ENCODE data around the gene COL12A1.

COL12A1 gene

GRCh38 chr6:75215291-75215690 lies 9.4 kb upstream of the COL12A1 start:
- ChIA-PET POLR2A (no interaction called here), CTCF (interaction anchor here (1.2 to 1.8 kb wide), 2 partner anchors 806 to 1366 kb away, joined by 3 to 5 read pairs; no protein-coding TSS in a partner anchor)
- no peak for TF ChIP-seq CTCF (IDR thresholded peaks at IDR 0.05; ENCODE audit: control extremely low read depth, extremely low read depth, low read depth, missing control alignments)
- DNase-seq (ENCODE audit: extremely low spot score), result no peak

GRCh38 chr6:75213732-75214131 lies 7.9 kb upstream of the COL12A1 start:
- CTCF ChIA-PET, result interaction anchor here (0.8 to 1.0 kb wide), 2 partner anchors 153 to 1475 kb away, joined by 3 read pairs; no protein-coding TSS in a partner anchor
- no peak for DNase-seq (ENCODE audit: extremely low spot score)
- peak; percentile 5 for TF ChIP-seq CTCF (IDR thresholded peaks at IDR 0.05; ENCODE audit: control extremely low read depth, extremely low read depth, low read depth, missing control alignments)
- POLR2A ChIA-PET, result no interaction called here

GRCh38 chr6:75213112-75213511 lies 7.3 kb upstream of the COL12A1 start:
- TF ChIP-seq CTCF (IDR thresholded peaks at IDR 0.05; ENCODE audit: control extremely low read depth, extremely low read depth, low read depth, missing control alignments), result no peak
- CTCF ChIA-PET, result interaction anchor here (0.8 to 1.0 kb wide), 2 partner anchors 152 to 1474 kb away, joined by 3 read pairs; no protein-coding TSS in a partner anchor
- POLR2A ChIA-PET, result no interaction called here
- DNase-seq (ENCODE audit: extremely low spot score), result no peak

DNA sequence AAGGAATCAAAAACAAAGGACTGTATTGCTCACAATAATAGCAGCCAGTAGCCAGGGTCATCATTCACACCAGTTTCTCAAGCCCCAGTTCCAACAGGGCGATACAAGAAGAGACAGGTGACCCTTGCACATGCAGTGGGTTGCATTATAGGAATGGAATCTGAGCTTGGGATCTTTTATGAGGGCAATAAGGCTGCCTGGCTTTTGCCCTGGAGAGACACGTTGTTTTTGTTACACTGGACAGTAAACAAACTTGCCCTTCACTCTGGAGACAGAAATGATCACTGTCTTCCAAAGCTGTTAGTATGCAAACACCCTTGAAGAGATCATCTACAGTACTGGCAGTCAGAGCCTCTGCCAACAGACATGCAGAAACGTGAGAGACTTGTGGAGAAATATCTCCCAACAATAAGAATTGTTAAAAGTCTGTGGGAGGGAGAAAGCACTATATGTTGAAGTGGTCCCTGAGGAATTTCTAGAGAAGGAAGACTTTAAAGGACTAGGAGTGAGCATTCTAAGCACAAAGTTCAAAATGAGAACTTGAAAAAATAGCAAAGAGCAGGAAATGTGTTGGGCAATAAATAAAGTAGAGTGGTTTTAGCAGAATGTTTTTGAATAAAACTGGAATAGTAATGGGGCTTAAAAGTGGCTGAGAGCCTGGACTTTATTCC lies 6.2 kb upstream of the COL12A1 start:
- ChIA-PET POLR2A (no interaction called here), CTCF (interaction anchor here (0.8 to 6.6 kb wide), 25 partner anchors 9 to 1559 kb away, joined by 3 to 89 read pairs (median 4); no protein-coding TSS in a partner anchor)
- no peak for DNase-seq (ENCODE audit: extremely low spot score)
- no peak for TF ChIP-seq CTCF (IDR thresholded peaks at IDR 0.05; ENCODE audit: control extremely low read depth, extremely low read depth, low read depth, missing control alignments)

- peak; percentile 40 for DNase-seq (ENCODE audit: extremely low spot score)
- POLR2A ChIA-PET, result no interaction called here
- CTCF ChIA-PET, result interaction anchor here (0.8 to 6.6 kb wide), 39 partner anchors 9 to 1565 kb away, joined by 3 to 89 read pairs (median 4); partner anchors contain the start of gene COX7A2
- TF ChIP-seq CTCF (IDR thresholded peaks at IDR 0.05; ENCODE audit: control extremely low read depth, extremely low read depth, low read depth, missing control alignments), result peak; percentile 73
Measured at GRCh38 chr6:75210885-75211739, 5.3 kb upstream of the COL12A1 start.

DNA sequence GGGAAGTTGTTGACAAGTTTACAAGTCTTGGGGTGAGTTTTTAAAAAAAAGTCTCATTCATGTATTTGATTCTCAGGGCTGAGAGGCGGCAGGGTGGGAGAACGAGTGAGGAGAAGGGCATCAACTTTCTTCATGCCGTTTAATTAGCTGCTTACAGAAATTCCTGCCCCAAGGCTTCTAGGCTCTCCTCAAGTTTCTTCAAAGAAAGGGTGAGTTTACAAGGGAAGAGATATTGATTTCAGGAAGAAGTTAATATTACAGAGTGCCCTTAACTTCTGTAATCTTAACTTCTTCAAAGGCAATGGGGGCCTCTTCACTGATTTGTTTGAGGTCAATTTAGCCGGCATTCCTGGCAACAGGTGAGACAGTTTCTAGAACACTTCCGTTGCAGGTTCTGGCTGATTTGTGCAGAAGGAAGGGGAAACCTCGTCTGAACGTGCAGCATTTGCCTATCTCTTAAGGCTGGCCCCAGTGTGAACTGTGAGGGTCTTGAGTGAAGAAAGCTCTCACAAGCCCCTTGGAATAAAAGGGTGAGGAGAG lies 3.4 kb upstream of the COL12A1 start:
- ChIA-PET POLR2A (no interaction called here), CTCF (interaction anchor here (0.6 to 6.6 kb wide), 77 partner anchors 9 to 1546 kb away, joined by 3 to 89 read pairs (median 4); partner anchors contain the start of gene COX7A2)
- TF ChIP-seq CTCF (IDR thresholded peaks at IDR 0.05; ENCODE audit: control extremely low read depth, extremely low read depth, low read depth, missing control alignments), result no peak
- DNase-seq (ENCODE audit: extremely low spot score), result no peak
